HepG2 (cell line): Measurements from ENCODE around the gene COL4A2.

Source experiments
- IRF2 ChIP-seq: IDR thresholded peaks from 2 replicates; pipeline ENCODE4 v1.6.1; 2018; ENCODE audit warnings: missing genetic modification reagents, missing compliant biosample characterization
- RFX5 ChIP-seq: IDR thresholded peaks from 2 replicates; pipeline ENCODE4 v1.6.1; 2011; ENCODE audit warnings: low read depth, low read length, improper control_type of control experiment

DNA sequence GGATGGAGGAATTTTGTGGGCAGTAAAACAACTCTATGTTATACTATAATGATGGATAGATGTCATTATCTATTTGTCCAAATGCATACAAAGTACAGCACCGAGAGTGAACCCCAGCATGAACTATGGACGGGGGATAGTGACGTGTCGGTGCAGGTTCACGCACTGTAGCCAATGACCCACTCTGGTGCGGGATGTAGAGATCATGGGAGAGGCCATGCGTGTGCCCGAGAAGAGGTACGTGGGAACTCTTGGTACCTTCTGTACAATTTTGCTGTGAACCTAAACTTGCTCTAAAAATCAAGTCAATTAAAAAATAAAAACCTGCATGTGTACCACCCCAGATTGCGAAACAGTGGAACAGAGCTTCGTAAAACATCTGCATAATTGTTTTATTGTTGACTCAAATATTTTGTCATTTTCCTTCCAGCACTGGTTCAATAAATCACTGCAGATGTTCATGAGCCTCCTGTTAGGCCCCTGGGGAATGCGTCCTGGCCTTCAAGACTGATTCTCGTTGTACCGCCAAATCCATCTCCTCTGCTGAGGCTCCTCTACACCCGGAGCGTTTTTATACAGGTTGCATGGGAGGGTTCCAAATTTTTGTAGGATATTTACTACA is 31.0 kb upstream of the COL4A2 start:
- TF ChIP-seq RFX5 (no peak), IRF2 (CRISPR knock-in tag) (no peak)
